Transverse colon (tissue), 4 donors: ENCODE results near the gene ATP6AP1. TPM values are rescaled to one million over a fixed set of nuclear protein-coding genes. Genes with fewer than 3 reads are reported as not detected.

Experiments used
- DNase-seq: peaks from one replicate; pipeline ENCODE4 v3.0.0-alpha.2; 2019
- H3K27ac ChIP-seq, 4 donors: fragments of 200-600 bp; sonication (generic); 2 replicates each; pipeline ENCODE4 v1.5.1; 2016 to 2018; ENCODE audit warnings: inconsistent platforms in 4 of 4
- H3K27me3 ChIP-seq: fragments of 200-600 bp; sonication (generic); 2 replicates; pipeline ENCODE4 v1.5.1; 2017; ENCODE audit warnings: inconsistent platforms
- H3K36me3 ChIP-seq, 4 donors: fragments of 200-600 bp; sonication (generic); 2 replicates each; pipeline ENCODE4 v1.5.1; 2017 to 2019; ENCODE audit warnings: inconsistent platforms in 4 of 4
- H3K4me1 ChIP-seq, 4 donors: fragments of 200-600 bp; sonication (generic); 2 replicates each; pipeline ENCODE4 v1.5.1; 2017 to 2020; ENCODE audit warnings: inconsistent platforms in 4 of 4
- H3K4me3 ChIP-seq, 4 donors: fragments of 200-600 bp; sonication (generic); 1 replicate in 1 of 4; 2 replicates in 3 of 4; pipeline versions ENCODE4 v1.5.1 to v1.6.1; 2017 to 2019; ENCODE audit warnings: inconsistent platforms in 4 of 4
- H3K9me3 ChIP-seq, 2 donors: fragments of 200-600 bp; sonication (generic); 2 replicates each; pipeline ENCODE4 v1.5.1; 2017 to 2019; ENCODE audit warnings: inconsistent platforms in 2 of 2
- CTCF ChIP-seq, 5 experiments: fragments of 200-600 bp in 3 of 5; fragments of 450-650 bp in 2 of 5; sonication (generic) in 3 of 5; IDR thresholded peaks; 1 replicate in 2 of 5; 2 replicates in 3 of 5; pipeline ENCODE4 v1.5.1; 2016 to 2017; ENCODE audit warnings: antibody characterized with exemption in 5 of 5, inconsistent platforms in 3 of 5, mild to moderate bottlenecking in 2 of 5, moderate library complexity in 1 of 5
- EP300 ChIP-seq: sonication (generic); formaldehyde crosslinking; IDR thresholded peaks from one replicate; pipeline ENCODE4 v1.6.1; 2017; ENCODE audit warnings: antibody characterized with exemption, low read depth
- POLR2A ChIP-seq: fragments of 450-650 bp; IDR thresholded peaks from one replicate; pipeline ENCODE4 v1.6.1; 2016; ENCODE audit warnings: antibody characterized with exemption, mild to moderate bottlenecking, moderate library complexity
- POLR2AphosphoS5 ChIP-seq, 3 donors: sonication (generic); formaldehyde crosslinking; IDR thresholded peaks; one replicate each; pipeline ENCODE4 v1.6.1; 2016; ENCODE audit warnings: antibody characterized with exemption in 3 of 3
- WGBS, 2 donors: methylation state at CpG; one replicate each; pipeline ENCODE4 v1.1.5; 2018; ENCODE audit warnings: low coverage in 1 of 2; 5-methylcytosine and 5-hydroxymethylcytosine counted together
- in situ Hi-C, 4 donors: fragments of 200-750 bp; cut with MboI; loops; one replicate each; pipeline versions ENCODE4 v1.15.0 to v1.15.1; 2017; ENCODE audit warnings: low sequenced_read_pairs in 3 of 4, low pct_ligation_motif_present in 1 of 4, low pct_unique_long_range_greater_than_20kb in 1 of 4
- intact Hi-C: fragments of 100-400 bp; cut with DNase I; formaldehyde crosslinking; loops from one replicate; pipeline ENCODE4 v1.15.1; 2023; ENCODE audit warnings: low total_unique reads
- total RNA-seq, 4 donors: library from RNA; depleted of rRNA; stranded (reverse); fragments of >200 nt; gene quantifications; one replicate each; pipeline ENCODE4 v1.1.0, GENCODE V29; 2016

Gene ATP6AP1
- total RNA-seq, 4 donors from 2014 or later: 26.5 to 118 (median 61.7) TPM

GRCh38 chrX:154430916-154431315 lies 2.4 kb downstream of the ATP6AP1 start:
- in situ Hi-C loops (no loop called here), intact Hi-C loops (no loop called here)
- no peak for DNase-seq

GRCh38 chrX:154431341-154431740 lies 2.9 kb downstream of the ATP6AP1 start:
- in situ Hi-C loops (no loop called here), intact Hi-C loops (no loop called here)
- no peak for TF ChIP-seq POLR2A
- no peak for TF ChIP-seq POLR2AphosphoS5 (IDR thresholded peaks at IDR 0.05)
- no peak for TF ChIP-seq EP300
- no peak for TF ChIP-seq CTCF (IDR thresholded peaks at IDR 0.05)
- H3K9me3 ChIP-seq: no peaks in the 10 kb centered on the region
- 82% methylated on average over 5 of the region's 5 CpGs; no CpG with 5 or more reads in 1 of the 2 donors for WGBS, 2 donors
- H3K27me3 ChIP-seq: no peaks in the 10 kb centered on the region
- H3K4me1 ChIP-seq: peaks cover 0 to 17% (median 4%) of the 10 kb centered on the region in 4 donors
- no peaks in the 10 kb centered on the region for H3K36me3 ChIP-seq
- H3K27ac ChIP-seq: no peak overlapping the region
- DNase-seq: no peak
- no peak overlapping the region for H3K4me3 ChIP-seq

More at GRCh38 chrX:154430916-154431315, 2.4 kb downstream of the ATP6AP1 start:
- H3K27ac ChIP-seq: peak overlapping the region in 1 of 4 donors; percentile 12
- H3K36me3 ChIP-seq: no peaks in the 10 kb centered on the region
- no peaks in the 10 kb centered on the region for H3K9me3 ChIP-seq
- H3K27me3 ChIP-seq: no peaks in the 10 kb centered on the region
- H3K4me3 ChIP-seq: no peak overlapping the region
- 59 to 80% methylated on average over 1 to 7 of the region's 7 CpGs for WGBS, 2 donors
- no peak for TF ChIP-seq POLR2A
- peaks cover 0 to 15% (median 4%) of the 10 kb centered on the region in 4 donors for H3K4me1 ChIP-seq

GRCh38 chrX:154432210-154432609 lies 3.7 kb downstream of the ATP6AP1 start:
- in situ Hi-C loops: no loop called here
- no peak for DNase-seq
- Histone ChIP-seq H3K4me3 (no peak overlapping the region), H3K27ac (no peak overlapping the region), H3K4me1 (peaks cover 0 to 18% (median 4%) of the 10 kb centered on the region in 4 donors), H3K36me3 (no peaks in the 10 kb centered on the region), H3K9me3 (no peaks in the 10 kb centered on the region), H3K27me3 (no peaks in the 10 kb centered on the region)
- intact Hi-C loops: no loop called here
- 82% methylated on average over 8 of the region's 8 CpGs; no CpG with 5 or more reads in 1 of the 2 donors for whole genome bisulfite sequencing, 2 donors
- no peak for TF ChIP-seq POLR2A

- H3K9me3 ChIP-seq: no peaks in the 10 kb centered on the region
- no peaks in the 10 kb centered on the region for H3K36me3 ChIP-seq
- 88% methylated on average over 7 of the region's 7 CpGs; no CpG with 5 or more reads in 1 of the 2 donors for WGBS, 2 donors
- intact Hi-C loops: no loop called here
- H3K27me3 ChIP-seq: no peaks in the 10 kb centered on the region
- no peak overlapping the region for H3K27ac ChIP-seq
- DNase-seq: no peak
- H3K4me1 ChIP-seq: peaks cover 2 to 23% (median 5%) of the 10 kb centered on the region in 4 donors
- TF ChIP-seq POLR2A (no peak), CTCF (IDR thresholded peaks at IDR 0.05) (no peak), POLR2AphosphoS5 (IDR thresholded peaks at IDR 0.05) (no peak), EP300 (no peak)
- in situ Hi-C loops: no loop called here
- H3K4me3 ChIP-seq: no peak overlapping the region
Observed at GRCh38 chrX:154433605-154434004, 5.1 kb downstream of the ATP6AP1 start.

- Histone ChIP-seq H3K36me3 (no peaks in the 10 kb centered on the region), H3K9me3 (no peaks in the 10 kb centered on the region), H3K27ac (no peak overlapping the region), H3K27me3 (no peaks in the 10 kb centered on the region), H3K4me1 (peaks cover 3 to 22% (median 5%) of the 10 kb centered on the region in 4 donors), H3K4me3 (no peak overlapping the region)
- no peak for DNase-seq
- intact Hi-C loops: no loop called here
- in situ Hi-C loops: no loop called here
- TF ChIP-seq POLR2A (no peak), EP300 (no peak), POLR2AphosphoS5 (IDR thresholded peaks at IDR 0.05) (no peak), CTCF (IDR thresholded peaks at IDR 0.05) (no peak)
- whole genome bisulfite sequencing, 2 donors: 81% methylated on average over 7 of the region's 7 CpGs; no CpG with 5 or more reads in 1 of the 2 donors
Observed at GRCh38 chrX:154434394-154435168, 6.1 kb downstream of the ATP6AP1 start.
